Stimulated activated CD8-positive, alpha-beta memory T cell treated with anti-CD3 and anti-CD28 coated beads, Interleukin-4, amount 100 ng/mL, for 24 hours (primary cell): Measurements from ENCODE around the gene HTT.

Experiments used
- DNase-seq: peaks from one replicate; pipeline ENCODE4 v3.0.0-alpha.2; 2020; ENCODE audit warnings: low read depth

Gene HTT

DNA sequence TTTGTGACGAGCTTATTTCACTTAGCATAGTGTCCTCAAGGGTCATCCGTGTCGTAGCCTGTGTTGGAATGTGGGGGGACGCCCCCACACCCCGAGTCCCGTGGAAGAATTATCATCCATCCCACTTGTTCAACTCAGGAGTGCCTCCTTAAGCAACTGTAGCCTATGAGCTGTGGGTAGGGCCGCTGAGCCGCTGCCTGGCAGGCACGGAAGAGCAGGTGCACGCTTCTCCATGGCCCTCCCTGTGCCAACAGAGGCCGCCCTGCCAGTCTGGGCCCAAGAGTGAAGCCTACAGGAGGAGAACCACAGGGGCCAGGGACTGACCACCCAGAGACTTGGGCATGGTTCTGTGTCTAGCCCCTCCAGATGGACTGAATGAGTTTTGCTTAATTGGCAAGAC is 216.0 kb downstream of the HTT start:
- DNase-seq = no peak

DNA sequence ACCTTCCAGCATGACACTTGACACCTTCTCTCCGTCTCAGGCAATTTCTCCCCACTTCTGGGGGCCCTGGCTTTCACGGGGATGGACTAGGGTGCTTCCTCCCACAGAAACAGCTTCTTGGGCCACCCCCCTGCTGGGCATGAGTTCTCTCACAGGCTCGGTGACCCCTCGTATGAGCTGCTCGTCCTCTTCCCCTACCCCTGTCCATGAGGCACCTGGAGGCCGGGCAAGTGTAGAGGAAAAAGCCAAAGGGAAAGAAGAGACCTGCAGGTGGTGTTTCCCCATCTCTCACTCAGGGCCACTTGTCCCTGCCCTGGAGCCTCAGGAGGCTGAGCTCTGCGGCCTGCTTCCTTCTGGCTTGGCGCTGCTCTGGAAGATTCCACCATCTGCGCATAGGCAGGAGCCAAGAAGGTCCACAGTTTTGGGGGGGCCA is 216.4 kb downstream of the HTT start:
- no peak for DNase-seq

DNA sequence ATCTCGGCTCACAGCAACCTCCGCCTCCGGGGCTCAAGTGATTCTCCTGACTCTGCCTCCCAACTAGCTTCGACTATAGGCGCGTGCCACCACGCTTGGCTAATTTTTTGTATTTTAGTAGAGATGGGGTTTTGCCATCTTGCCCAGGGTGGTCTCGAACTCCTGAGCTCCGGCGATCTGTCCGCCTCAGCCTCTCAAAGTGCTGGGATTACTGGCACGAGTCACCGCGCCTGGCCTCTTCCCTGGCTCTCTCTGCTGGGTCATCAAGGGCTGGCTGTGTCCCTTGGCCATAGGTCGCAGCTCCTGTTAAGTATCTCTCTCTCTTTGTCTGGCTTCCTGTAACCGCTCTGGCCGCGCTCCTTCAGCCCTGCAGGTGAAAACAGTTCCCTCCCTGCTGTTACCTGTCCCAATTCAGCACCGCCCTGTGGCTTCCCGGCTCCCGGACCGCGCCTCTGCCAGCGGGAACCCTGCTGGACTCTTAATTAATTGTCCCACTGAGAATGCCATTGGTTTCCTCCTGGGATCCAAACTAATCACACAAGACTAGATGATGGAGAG is 217.0 kb downstream of the HTT start:
- DNase-seq = no peak

DNA sequence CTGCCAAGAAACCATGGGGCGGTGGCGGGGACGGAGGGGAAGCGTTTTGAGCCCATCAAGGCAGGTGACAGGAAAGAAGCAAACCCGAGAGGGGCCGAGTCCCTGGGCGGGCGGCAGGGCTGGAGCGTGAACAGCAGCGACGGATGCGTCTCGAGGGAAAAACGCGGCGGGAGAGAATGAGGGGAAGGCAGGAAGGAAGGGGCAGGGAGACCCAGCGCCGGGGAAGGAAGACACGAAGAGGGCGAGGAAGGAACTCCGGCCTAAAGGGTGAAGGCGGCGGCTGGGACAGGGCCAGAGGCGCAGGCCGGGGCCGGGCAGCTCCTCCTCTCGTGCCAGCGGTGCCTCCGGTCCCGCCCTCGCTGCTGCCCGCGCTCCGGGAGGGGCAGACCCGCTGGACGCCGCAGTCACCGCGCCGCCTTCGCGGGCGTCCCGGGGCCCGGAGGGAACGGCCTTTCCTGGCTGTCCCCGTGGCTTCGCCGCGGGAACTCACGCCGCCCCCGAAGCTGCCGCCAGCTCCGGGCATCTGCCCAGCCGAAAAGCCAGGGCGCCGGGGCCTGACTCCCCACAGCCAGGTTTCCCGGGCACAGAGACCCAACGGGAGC is 217.6 kb downstream of the HTT start:
- DNase-seq = no peak

DNA sequence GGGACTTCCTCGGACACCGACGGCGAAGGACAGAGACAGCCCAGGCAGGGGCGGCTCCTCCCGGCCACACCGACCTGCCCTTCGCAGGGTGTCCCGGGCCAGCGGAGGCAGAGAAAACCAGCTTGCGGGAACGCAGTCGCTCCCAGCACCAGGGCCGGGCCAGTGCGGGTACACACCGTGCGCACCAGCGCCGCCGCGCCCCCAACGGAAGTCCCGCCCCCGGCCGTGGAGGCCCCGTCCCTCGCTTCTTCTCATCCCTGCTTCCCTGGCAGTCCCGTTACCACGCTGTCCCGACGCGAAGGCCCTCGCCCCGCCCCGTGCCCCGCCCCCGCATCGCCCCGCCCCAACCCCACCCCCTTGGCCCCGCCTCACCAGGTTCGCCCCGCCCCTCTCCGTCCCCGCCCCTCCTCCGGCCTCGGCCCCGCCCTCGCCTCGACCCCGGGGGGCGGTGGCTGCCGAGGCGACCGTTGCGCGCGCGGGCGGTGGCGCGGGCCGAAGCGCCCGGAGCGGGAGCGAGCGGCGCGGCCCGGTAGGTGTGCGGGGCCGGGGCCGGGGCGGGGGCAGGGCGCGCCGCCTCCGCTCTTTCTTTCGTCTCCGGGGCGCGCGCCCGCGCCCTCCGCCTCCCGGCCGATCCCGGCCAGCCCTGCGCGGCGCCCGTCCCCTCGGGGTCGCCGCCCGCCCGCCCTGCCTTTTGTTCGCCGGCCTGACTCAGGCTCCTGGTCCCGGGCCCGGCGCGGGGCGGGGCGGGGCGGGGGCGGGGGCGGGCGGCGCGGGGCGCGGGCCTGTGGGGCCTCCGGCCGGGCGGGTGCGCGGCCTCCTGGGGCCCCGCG is 218.3 kb downstream of the HTT start, which contains the start of gene RGS12:
RGS12 (plus strand) TSS at position 451 of the 830 bp plus-strand sequence. CDS start 23,150 bp downstream, outside the sequence.
- DNase-seq = peak; percentile 85
